B cell (primary cell): ENCODE data around the gene MTHFD1.

Source experiments
- EZH2 ChIP-seq: IDR thresholded peaks from 2 replicates; pipeline ENCODE4 v1.6.1; 2012; ENCODE audit warnings: borderline replicate concordance, low read depth, mild to moderate bottlenecking, moderate library complexity, low read length; ENCODE audit not compliant: insufficient read depth, poor library complexity, severe bottlenecking
- TF ChIP-seq, protein P1 (sequence below): fragments of 200-600 bp; IDR thresholded peaks from one replicate; pipeline ENCODE4 v1.8.0; 2022; ENCODE audit warnings: antibody characterized with exemption, mild to moderate bottlenecking

DNA sequence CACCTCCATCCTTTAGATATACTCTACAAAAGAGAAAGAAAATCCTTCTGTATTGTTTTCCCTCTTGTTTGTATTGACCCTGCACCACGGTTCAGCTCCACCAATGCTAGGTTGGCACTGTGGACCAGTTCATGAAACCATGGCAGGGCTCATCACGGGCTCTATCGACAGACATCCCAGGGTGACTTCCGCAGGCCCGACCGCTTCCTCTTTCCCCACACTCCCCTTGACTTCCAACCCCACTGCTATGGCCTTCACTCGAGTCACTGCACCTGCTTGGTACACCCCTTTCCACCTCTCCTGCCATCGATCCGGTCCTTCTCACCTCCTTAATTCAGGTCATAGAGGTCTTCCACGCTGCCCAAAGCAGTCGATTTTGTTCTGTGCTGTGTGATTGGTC is 56.0 kb downstream of the MTHFD1 start:
- TF ChIP-seq, protein P1, sequence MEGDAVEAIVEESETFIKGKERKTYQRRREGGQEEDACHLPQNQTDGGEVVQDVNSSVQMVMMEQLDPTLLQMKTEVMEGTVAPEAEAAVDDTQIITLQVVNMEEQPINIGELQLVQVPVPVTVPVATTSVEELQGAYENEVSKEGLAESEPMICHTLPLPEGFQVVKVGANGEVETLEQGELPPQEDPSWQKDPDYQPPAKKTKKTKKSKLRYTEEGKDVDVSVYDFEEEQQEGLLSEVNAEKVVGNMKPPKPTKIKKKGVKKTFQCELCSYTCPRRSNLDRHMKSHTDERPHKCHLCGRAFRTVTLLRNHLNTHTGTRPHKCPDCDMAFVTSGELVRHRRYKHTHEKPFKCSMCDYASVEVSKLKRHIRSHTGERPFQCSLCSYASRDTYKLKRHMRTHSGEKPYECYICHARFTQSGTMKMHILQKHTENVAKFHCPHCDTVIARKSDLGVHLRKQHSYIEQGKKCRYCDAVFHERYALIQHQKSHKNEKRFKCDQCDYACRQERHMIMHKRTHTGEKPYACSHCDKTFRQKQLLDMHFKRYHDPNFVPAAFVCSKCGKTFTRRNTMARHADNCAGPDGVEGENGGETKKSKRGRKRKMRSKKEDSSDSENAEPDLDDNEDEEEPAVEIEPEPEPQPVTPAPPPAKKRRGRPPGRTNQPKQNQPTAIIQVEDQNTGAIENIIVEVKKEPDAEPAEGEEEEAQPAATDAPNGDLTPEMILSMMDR = no peak
- no peak for TF ChIP-seq EZH2
